ENCODE measurements around the gene CIAPIN1.
A peak's percentile ranks its signal among the peaks of the same experiment; 100 is the strongest.

The CIAPIN1 gene

DNA sequence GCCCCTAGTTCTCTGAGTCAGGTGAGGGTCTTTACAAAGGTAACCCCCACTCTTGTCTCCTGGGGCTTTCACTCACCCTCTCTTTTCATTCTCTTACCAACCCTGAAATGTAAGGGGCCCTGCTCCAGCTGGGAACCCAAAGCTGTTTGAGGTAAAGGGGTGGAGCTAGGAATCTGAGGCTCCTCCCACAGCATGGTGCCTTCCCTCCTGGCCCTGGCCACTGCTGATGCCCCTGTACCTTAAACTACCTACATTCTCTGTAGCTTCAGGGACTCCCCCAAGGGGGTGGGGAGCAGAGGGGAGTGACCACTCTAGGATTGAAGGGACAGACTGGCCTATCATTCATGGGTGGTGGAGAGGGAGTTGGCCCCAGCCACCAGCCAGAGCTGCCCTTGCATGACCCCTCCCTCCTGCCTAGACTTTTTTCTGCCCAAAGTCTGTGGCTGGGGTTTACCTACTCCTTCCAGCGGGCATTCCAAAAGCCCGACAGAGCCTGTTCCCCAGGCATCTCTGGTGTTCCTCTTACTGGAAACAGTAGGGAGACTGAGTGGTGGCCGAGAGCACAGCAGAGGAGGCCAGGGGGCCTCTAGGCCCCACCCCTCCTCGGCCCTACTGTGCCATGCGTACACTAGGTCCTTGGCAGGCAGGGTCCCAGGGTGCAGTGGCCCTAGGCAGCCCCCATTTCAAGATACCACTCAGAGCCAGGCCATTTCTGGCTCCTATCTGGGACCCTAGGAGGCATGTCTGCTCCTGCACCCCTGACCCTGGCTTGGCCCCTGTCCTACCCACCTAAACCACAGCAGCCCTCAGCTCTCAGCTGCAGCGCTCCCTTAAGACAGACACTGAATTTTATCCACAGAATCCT lies 29.6 kb upstream of the CIAPIN1 start:
- no peak for DNase-seq (ENCODE audit: low read depth in 2 of 2)

GRCh38 chr16:57475711-57476339 lies 28.6 kb upstream of the CIAPIN1 start:
- peak; percentile 72 to 76 for DNase-seq (ENCODE audit: low read depth in 2 of 2)

DNA sequence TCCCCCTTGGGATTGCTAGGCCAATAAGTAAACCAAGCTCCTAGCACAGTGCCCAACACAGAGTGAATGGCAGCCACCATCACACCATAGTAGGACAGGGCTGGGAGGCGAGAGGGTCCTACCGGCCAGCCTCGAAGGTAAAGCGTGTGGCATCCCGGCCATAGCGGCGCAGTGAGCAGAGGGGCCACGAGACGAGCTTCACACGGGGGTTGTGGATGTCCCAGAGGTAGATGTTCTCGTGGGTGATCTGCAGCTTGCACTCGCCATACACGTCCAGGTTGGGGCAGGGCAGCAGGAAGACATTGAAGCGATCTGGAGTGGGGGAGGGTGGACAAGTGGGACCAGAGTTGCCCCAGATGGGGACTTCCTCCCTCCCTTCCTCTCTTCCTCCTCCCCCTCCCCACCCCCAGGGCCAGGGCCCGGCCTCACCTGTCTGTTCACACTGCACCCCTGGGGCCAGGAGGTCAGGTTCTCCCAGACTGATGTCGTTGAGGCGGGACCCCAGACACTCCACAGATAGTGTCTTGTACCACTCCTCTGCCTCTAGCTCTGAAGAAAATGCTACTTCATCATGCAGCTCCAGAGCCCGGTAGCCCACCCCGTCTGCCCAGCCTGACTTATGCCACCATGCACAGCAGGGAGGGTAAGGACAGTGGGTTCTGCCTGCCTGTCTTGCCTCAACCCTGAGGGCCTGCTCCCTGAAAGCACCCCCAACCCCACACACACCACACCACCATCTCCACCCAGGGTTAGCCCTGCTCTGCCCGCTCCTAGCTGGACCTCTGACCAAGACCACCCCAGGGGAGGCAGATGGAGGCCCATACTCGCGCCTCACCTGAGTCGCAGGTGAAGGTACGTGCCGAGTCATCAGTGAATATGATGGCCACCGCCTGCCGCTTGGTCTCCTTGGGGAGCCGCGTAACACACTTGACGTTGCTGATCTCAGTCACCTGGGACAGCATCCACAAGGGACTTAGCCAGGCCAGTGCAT lies 27.8 kb upstream of the CIAPIN1 start:
- DNase-seq (ENCODE audit: low read depth in 2 of 2), result no peak

GRCh38 chr16:57473906-57474305 lies 26.7 kb upstream of the CIAPIN1 start:
- no peak for DNase-seq (ENCODE audit: low read depth in 2 of 2)

DNA sequence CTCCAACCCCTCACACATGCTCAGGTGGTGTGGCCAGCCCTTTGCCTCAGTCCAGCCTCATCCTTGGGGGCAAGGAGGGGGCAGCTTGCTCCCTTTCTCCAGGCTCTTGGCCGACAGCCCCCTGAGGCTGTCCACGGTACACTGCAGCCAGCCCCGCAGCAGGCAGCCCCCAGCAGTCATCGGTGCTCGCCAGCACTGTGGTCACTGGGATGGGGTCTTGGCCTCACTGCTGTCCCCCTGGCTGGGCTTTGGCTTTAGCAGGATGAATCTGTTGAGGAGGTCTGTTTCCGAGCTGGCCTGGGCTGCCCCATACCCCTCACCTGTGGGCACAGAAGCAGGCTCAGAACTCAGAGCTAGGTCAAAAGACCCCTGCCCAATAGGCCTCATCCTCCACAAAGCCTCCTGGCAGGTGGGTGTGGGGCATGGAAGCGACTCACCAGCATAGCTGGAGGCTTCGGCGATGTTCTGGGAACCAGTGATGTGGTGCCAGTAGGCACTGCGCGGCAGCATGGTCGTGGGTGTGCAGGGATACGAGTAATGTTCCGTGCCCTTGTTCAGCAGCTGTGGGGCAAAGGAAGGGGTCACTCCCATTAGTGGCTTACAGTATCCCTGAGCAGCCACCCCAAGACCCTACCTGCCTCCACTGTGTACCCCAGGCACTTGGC lies 26.1 kb upstream of the CIAPIN1 start:
- no peak for DNase-seq (ENCODE audit: low read depth in 2 of 2)

GRCh38 chr16:57472665-57473060 lies 25.5 kb upstream of the CIAPIN1 start:
- DNase-seq (ENCODE audit: low read depth in 2 of 2), result no peak

GRCh38 chr16:57471852-57472664 lies 24.9 kb upstream of the CIAPIN1 start:
- DNase-seq (ENCODE audit: low read depth in 2 of 2), result no peak

DNA sequence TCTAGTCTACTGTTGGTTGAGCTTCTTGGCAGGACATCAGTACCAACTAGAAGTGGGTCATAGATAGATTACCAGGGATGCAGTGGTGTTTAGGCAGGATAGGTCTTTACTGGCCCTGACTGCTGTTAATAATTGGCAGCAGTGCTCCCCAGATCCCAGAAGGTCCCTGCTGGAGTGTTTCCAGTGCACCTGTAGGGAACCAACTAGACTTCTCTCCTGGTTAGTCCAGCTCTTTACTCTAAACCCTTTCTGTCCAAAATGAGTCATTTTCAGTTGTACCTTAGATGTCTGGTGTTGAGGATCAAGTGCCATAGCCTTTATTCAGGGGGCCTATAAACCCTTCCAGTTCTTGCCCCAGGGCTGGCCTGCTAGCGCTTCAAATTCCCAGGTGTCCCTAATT lies 24.0 kb upstream of the CIAPIN1 start:
- no peak for DNase-seq (ENCODE audit: low read depth in 2 of 2)

- DNase-seq (ENCODE audit: low read depth in 2 of 2), result no peak
Measured at GRCh38 chr16:57470711-57471110, 23.5 kb upstream of the CIAPIN1 start.

DNA sequence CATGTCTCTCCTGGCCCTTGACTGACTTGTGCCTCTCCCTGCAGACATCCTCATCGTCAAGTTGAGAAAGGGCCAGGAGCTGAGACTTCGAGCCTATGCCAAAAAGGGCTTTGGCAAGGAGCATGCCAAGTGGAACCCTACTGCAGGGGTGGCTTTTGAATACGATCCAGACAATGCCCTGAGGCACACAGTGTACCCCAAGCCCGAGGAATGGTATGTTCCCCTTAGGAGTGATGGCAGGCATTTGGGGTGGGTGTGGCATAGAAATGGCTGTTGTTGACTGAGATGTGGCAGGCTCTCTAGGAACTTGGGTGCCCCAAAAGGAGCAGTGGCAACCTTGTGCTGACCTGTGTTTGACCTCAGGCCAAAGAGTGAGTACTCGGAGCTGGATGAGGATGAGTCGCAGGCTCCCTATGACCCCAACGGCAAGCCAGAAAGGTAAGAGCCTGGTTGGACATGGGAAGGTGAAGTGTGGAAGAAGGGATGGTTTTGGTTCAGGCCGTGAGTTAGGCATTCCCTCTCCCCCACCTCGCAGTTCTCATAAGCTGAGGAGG lies 22.8 kb upstream of the CIAPIN1 start:
- no peak for DNase-seq (ENCODE audit: low read depth in 2 of 2)

- DNase-seq (ENCODE audit: low read depth in 2 of 2), result no peak
Measured at GRCh38 chr16:57469046-57469445, 21.9 kb upstream of the CIAPIN1 start.

GRCh38 chr16:57468346-57468745 lies 21.2 kb upstream of the CIAPIN1 start:
- DNase-seq (ENCODE audit: low read depth in 2 of 2), result no peak

- DNase-seq (ENCODE audit: low read depth in 2 of 2), result no peak
Measured at GRCh38 chr16:57464523-57464922, 17.3 kb upstream of the CIAPIN1 start.

DNA sequence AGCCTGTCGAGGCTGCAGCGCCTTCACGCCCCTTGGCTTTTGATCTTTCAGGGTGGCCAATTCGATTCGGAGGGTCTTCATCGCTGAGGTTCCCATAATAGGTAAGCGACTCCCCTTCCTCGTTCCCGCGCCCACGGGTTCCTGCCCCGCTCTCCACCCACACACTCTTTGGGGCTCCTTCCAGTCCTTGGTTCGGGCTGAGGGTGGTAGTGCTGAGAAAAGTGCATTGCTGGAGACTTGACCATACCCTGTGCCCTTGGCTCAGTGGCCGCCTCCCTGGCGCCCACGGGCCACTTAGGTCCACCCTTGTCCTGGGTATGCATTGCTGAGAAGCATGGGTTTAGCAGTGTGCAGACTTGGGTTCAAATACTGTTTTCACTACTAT lies 15.8 kb upstream of the CIAPIN1 start:
- no peak for DNase-seq (ENCODE audit: low read depth in 2 of 2)

DNA sequence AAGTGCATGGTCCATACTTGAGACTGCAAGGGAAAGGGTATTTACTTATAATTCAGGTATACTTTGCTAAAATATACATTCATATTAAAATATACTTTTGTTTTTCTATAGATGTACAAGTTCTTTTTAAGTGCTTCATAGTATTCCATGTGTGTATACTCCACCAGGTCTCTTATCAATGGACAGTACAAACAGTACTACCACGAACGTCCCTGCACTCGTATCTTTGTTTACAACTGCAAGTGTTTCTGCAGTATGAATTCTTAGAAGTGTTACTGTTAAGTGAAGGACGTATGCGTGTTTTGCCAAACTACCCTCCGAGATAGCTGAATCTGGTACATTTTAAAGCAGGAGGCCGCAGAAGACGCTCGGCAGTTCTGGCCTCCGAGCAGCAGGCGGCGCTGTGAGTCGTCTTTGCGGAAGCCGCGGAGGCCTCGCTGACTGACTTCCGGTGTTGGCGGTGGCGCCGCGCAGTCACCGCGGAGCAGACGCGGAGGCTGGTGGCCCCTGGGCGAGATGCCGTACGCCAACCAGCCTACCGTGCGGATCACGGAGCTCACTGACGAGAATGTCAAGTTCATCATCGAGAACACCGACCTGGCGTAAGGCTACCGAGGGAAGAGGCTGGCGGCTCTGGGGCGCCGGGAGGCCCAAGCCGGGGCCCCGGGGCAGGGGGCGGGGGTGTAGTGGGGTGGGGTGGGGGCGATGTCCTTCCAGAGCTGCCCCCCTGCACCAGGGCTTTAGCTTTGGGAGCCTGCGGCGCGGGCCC lies 15.2 kb upstream of the CIAPIN1 start, which contains the start of gene POLR2C:
Gene POLR2C, plus strand, starts transcription at position 471 of the 769 bp plus-strand sequence. Its CDS starts 46 bp downstream, at position 517.
- DNase-seq (ENCODE audit: low read depth in 2 of 2), result peak; percentile 86 to 88

DNA sequence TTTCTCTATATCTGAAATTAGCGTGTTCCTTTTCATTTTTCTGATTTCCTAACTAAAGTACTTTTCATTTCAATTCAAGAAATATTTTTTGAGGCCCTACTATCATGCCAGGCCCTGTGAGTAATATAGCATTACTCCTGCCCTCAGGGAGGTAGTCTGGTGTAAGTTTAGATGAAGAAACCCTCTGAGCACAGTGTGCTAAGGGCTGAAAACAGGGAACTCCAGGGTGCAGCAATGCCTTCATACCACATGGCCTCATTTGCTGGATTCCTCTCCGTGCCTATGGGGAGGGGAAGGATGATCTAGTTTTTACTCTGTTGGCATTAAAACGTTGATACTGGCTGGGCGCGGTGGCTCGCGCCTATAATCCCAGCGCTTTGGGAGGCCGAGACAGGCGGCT lies 4.8 kb upstream of the CIAPIN1 start:
- DNase-seq (ENCODE audit: low read depth in 2 of 2), result no peak

DNA sequence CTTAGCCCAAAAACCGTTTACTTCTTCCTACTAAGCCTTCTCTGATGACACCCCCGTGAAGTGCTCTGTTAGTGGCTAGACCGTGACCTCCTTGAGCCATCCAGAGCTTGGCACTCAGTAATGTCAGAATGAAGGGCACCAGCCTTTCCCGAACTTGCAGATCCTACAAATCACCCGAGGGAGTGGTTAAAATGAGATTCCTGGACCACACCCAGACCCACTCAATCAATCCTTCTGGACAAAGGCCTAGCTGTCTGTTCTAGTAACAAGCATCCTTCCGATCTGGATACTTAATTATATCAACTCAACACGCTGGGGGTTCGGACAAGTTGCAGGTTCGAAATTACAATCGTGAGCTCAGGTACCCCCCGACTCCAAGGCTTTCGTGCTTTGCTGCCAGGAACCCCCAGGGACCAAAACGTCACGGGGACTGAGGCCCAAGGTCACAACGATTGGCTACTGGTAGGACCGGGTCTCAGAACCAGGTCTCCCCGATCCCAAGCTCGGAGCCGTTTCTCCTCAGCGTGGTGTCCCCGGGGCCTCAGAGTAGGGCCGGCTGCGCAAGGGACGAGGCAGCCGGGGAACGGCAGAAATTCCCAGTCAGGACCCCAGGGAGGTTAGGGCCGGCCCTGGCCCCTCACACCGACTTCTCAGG lies 527 bp downstream of the CIAPIN1 start:
- DNase-seq (ENCODE audit: low read depth in 2 of 2), result peak in 1 of 2 donors; percentile 3

DNA sequence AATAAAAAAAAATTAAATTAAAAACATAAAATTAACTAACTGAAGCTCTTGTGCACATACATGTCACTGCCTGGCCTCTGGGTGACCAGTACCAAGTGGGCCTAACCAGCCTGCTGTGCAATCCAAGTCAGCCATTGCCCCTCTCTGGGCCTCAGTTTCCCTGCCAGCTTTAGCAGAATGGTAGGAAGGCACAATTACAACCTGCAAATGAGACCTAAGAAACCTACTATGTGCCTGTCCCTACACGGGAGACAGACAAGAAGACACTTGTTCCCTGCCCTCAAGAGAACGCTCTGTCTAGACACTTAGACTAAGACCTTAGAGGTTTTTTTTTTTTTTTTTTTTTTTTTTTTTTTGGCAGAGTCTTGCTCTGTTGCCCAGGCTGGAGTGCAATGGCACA lies 1.7 kb downstream of the CIAPIN1 start:
- DNase-seq (ENCODE audit: low read depth in 2 of 2), result no peak

DNA sequence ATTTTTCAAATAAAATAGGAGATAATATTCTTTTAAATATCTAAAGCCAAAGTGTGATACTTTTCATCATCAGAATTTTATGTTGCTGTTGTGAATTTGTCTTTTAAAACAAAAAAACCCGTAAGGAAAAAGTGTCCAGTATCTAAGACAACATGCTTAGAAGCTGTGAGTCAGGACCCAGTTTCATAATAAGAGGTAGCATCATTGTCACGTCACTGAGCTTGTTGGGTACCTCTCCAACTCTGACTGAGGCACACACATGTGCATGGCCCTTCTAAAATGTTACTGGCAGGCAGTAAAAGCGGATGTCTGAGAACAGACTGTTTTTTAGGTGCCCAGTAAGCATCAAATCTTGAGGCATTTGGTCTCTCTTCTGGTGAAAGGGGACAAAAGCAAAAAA lies 2.5 kb downstream of the CIAPIN1 start:
- DNase-seq (ENCODE audit: low read depth in 2 of 2), result no peak

Measured in stimulated activated CD8-positive, alpha-beta memory T cell treated with anti-CD3 and anti-CD28 coated beads, Interleukin-15, amount 100 ng/mL, for 48 hours (primary cell).